ENCODE results near the gene EDC4.
"Not testable (repeated sequence)": the region's sequence is repeated elsewhere in the genome, so short reads cannot be mapped to it uniquely, and the experiment has no call there.

The EDC4 gene

DNA sequence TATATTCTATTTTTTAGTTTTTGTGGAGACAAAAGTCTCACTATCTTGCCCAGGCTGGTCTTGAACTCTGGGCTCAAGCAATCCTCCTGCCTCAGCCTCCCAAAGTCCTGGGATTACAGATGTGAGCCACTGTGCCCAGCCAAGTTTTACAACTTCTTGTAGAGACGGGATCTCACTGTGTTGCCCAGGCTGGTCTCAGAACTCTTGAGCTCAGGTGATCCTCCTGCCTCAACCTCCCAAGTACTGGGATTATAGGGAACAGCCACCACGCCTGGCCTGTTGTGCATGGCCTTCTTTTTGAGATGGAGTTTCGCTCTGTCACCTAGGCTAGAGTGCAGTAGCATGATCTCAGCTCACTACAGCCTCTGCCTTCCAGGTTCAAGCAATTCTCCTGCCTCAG lies 19.2 kb upstream of the EDC4 start:
- DNase-seq (ENCODE audit: low spot score), result no peak

DNA sequence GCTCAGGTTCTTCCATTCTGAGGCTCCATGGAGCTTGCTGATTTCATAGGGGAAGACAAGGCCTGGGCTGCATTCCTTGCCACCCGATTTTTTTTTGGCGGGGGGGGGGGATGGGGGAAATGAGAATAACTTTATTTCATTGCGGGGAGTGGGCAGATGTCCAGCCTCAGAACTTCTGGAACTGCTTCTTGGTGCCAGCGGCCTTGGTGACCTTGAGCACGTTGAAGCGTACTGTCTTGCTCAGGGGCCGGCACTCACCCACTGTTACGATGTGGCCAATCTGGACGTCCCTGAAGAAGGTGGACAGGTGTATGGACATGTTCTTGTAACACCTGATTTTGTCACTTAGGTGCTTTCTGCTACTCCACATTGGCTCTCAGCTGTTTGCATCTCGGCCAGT lies 17.1 kb upstream of the EDC4 start:
- no peak for DNase-seq (ENCODE audit: low spot score)

DNA sequence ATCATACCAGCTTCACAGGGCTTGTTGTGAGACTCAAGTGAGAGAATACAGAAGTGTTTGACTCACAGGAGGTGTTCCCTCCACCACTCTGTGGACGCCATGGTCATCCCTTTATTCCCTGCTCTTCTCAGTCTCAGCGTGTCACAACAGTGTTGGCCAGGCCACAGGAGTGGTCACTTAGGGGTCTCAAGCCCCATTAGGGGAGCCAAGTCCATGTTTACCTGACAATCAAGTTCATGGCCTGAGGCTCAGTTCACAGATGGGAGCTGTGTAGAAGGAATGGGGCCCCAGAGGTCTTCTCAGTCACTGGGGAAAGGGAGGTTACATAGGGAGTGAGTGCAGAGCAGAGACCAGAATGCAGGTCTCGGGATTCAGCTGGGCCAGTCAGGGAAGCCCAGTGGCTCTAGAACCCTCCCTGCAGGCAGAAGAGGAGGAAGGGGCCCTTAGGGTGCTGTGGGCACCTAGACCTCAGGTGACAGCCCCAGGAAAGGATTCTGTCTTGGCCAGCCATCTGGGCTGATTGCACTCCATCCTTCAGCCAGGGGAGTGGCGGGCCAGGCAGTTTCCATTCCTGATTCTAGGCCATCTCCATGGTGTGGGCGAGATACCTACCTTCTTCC lies 15.8 kb upstream of the EDC4 start:
- no peak for DNase-seq (ENCODE audit: low spot score)

DNA sequence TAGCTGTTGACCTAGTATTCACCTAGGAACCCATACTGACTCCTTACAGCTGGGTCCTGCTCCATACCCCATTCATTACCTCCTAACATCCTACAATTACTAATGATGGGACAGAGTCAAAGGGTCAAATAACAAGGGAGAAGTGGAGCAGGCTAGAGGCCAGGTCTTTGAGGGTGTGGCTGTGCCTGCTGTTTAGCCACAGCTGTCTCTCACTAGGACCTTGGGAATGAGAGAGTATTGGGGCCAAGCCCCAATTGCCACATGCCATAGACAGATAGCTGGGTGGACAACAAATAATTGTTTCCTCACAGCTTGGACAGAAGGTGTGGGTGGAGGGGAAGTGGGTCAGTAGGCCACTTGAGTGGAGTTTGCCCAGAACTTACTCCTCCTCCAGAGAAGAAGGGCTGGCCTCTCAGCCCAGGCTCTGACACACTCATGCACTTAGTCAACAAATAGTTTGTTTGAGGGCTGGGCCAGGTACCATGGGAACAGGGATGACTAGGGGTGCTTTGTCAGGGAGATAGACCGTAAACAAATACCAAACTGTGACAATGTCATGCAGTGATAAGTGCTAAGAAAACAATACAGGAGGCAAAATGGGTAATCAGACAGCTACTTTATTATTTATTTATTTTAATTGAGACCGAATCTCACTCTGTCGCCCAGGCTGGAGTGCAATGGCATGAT lies 15.2 kb upstream of the EDC4 start:
- no peak for DNase-seq (ENCODE audit: low spot score)

DNA sequence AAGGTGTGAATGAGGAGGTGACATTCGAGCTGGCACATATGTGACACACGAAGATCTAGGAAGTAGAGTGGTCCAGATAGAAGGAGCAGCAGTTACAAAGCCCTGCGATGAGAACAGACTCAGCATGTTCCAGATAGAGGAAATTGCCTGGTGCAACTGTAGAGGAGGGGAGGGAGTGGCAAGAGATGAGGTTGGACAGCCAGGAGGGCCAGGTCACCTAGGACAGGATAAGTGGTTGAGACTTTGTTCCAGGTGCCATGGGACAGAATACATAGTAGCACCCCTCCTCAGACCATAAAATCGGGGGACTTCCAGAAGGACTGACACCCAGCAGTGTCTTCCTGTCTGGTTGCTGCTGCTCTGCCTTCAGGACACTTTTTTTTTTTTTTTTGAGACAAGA lies 14.4 kb upstream of the EDC4 start:
- no peak for DNase-seq (ENCODE audit: low spot score)

DNA sequence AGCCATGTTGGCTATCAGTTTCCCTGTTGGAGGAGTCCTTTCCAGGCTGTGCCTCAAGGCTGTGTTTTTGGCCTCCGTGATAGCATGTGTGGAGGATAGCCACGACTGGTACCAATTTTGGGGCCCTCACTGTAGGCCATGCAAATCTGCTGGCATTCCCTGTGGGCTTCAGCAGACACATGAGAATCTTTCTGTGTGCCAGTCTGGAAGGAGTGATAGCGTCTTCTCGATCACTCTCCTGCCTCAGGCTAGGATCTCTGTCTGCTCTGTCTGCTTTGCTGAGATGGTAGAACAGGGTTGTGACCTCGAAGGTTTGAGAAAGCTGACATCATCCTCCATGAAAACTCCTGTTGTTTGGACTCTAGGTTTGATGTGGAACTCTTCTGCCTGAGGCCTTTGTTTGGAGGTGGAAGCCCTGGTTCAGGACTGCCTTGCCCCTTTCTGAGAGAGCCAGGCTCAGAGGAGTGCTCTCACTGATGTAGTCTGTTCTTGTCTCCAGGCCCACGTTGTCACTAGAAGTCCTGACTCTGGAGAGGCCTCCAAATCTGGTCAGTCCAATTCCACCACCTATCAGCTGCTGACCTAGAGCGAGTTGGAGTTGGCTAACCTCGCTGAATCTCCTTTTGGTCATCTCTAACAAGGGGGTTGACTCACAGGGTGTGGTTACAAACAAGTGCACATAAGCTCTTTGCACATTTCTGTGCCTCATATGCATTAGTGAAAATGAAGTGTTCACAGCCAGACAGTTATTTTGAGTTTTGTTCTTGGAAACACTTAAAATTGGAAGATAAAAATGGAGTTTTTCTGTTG lies 12.1 kb upstream of the EDC4 start:
- no peak for DNase-seq (ENCODE audit: low spot score)

DNA sequence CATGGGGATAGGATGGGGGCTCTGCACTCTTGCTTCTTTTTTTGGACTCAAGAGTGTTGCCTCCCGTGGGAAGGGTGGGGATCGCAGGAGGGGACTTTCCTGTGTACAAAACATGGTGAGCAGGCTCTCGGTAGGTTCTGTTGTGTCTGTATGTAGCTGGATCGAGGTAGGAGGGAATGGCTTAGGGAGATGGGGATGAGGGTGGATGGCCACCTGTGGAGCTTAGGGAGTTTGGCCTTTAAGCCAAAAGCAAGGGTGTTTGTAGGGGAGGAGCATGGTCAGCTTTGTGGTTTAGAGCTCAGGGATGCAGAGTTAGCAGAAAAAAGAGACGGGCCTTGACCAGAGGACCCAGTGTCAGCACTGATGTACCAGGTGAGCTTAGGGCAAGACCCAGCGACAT lies 11.0 kb upstream of the EDC4 start:
- no peak for DNase-seq (ENCODE audit: low spot score)

DNA sequence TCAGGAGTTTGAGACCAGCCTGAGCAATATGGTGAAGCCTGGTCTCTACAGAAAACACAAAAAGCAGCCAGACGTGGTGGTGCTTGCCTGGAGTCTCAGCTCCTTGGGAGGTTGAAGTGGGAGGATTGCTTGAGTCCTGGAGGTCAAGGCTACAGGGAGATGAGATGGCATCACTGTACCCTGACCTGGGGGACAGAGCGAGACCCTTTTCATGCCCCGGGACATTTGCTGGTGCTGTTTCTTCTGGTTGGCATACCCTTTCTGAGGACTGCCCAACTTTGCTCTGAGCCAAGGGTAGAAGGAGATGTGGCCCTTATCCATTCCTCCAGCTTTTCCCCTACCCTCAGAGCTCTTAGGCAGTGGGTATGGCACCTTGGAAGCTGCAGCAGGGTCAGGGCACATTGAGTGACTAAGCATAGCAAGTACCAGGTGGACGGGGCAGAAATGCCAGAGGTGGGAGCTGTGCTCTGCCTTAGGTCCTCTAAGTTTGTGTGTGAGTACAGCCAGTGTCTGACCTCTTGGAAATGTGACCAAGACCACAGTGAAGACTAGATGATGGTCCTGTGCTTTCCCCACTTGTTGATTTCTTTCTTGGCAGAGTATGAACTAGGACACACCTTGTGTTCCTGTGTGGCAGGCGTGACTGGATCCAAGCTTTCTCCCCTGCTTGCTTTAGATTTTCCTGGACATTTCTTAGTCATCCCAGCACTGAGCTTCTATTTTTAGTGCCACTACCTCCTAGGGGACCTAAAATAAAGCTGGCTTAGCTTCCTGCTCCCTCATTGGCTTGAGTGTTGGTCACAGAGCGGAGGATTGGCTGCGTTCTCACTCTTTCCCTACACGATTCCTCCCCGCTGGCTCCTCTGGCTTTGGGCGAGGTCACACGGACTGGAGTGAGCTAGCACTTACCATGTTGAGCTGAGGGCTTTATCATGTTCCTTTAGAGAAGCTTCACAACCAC lies 9.9 kb upstream of the EDC4 start:
- peak; percentile 96 for DNase-seq (ENCODE audit: low spot score)

DNA sequence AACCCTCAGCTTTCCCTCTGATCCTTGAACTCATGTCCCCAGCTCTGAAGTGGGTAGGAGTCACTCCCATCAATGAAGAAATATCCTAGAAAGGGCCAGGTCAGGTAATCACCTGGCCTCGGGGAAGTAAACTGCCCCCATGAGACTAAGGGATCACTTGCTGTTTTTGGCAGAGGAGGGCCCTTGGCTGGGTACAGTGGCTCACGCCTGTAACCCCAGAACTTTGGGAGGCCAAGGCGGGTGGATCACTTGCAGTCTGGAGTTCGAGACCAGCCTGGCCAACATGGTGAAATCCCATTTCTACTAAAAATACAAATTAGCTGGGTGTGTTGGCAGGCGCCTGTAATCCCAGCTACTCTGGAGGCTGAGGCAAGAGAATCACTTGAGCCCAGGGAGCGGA lies 8.8 kb upstream of the EDC4 start:
- not testable (repeated sequence) for DNase-seq (ENCODE audit: low spot score)

DNA sequence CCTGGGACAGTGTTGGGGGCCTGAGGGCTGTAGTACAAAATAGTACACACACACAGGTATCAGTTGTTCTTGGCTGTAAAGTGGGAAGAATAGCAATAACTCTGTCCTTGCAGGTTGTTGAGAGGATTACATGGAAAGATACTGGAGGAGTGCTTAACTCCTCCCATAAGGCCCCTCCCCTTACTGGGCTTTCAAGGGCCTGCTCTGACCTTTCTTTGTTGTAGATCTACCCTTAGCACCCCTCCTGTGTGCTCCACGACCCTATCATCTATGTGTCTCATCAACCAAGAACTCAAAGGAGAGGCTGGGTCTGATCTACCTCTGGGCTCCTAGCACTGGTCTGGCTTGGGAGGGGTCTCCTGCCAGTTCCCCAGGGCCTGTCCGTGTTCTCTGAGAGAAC lies 8.3 kb upstream of the EDC4 start:
- DNase-seq (ENCODE audit: low spot score), result no peak

DNA sequence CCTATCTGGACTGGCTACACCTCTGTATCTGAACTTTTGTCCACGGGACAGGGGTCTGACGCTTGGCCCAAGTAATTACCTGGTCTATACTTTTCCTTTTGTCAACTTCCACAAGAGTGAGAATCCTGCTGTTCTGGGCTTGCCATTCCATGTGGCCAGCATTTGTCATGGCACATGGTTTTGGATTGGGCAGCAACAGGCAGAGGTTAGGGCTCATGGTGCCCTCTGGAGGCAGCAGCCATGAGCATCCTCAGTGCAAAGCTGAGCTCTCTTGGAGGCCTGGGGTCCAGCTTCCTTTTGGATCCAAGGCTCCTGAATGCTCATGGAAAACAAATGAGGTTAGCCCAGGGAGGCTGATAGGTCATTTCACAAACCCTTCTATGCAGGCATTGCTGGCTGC lies 7.5 kb upstream of the EDC4 start:
- DNase-seq (ENCODE audit: low spot score), result peak; percentile 31

DNA sequence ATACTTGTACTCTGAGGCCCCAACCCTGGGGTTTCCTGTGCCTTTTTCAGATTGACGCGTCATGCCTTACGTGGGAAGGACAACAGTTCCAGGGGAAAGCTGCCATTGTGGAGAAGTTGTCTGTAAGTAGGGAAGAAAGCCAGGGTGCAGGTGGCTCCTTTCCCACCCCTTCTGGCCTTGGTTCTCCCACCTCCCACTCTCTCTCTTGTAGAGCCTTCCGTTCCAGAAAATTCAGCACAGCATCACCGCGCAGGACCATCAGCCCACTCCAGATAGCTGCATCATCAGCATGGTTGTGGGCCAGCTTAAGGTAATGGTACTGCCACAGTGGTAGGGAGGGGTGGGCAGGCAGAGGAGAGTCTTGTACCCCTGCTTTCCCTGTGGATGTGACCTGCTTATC lies 4.6 kb upstream of the EDC4 start:
- no peak for DNase-seq (ENCODE audit: low spot score)

DNA sequence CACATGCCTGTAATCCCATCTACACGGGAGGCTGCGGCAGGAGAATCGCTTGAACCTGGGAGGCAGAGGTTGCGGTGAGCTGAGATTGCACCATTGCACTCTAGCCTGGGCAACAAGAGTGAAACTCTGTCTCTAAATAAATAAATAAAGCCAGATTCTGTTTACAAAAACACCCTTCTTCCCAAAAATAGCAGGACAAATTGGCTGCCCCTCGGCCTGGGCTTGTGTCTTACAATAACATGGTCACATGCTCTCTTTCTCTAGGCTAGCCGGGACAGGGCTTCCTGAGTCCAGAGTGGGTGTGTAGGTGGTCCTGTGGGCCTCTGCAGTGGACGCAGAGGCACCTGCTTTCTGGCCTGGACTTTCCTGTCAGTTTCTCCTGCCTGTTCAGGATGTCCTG lies 3.2 kb upstream of the EDC4 start:
- no peak for DNase-seq (ENCODE audit: low spot score)

DNA sequence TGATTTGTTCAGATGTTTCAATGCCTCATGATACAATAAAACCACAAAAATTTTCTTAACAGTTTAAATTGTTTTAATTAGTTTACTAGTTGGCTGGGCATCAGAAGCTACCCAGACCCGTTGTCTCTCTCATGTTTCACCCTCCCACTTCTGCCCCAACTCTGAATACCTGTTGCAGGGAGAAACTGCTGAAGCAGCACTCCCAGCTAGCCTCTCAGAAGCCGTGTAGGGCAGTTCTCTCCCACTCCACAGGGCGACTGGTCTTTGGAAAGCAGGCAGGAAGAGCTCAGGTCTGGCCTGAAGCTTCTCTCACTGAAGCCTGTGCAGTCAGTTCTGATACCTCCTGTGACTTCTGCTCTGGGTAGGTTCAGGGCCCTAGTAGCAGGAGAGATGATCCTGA lies 1.6 kb upstream of the EDC4 start:
- peak; percentile 28 for DNase-seq (ENCODE audit: low spot score)

DNA sequence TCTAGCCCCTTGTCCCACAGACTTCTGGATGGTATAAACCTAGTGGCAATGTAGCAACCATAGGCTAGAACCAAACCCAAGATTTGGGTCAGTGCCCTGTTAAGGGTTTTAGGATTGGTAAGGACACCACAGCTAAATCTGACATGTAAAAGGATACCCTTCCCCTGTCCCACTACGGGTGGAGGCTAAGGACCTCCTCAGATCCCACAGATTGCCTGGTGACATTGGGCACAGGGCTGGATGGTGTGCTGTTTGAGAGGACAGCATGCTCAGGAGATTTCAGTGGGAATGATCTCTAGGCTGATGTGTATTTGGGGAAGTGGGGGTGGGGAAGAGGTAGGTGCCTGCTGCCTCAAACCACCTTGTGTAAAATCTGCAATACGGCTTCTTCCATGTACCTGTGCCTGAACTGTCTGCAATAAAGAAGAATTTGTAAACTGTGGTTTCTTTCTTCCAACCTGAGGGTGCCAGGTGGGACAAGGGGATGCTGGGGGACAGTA lies 671 bp upstream of the EDC4 start:
- DNase-seq (ENCODE audit: low spot score), result no peak

DNA sequence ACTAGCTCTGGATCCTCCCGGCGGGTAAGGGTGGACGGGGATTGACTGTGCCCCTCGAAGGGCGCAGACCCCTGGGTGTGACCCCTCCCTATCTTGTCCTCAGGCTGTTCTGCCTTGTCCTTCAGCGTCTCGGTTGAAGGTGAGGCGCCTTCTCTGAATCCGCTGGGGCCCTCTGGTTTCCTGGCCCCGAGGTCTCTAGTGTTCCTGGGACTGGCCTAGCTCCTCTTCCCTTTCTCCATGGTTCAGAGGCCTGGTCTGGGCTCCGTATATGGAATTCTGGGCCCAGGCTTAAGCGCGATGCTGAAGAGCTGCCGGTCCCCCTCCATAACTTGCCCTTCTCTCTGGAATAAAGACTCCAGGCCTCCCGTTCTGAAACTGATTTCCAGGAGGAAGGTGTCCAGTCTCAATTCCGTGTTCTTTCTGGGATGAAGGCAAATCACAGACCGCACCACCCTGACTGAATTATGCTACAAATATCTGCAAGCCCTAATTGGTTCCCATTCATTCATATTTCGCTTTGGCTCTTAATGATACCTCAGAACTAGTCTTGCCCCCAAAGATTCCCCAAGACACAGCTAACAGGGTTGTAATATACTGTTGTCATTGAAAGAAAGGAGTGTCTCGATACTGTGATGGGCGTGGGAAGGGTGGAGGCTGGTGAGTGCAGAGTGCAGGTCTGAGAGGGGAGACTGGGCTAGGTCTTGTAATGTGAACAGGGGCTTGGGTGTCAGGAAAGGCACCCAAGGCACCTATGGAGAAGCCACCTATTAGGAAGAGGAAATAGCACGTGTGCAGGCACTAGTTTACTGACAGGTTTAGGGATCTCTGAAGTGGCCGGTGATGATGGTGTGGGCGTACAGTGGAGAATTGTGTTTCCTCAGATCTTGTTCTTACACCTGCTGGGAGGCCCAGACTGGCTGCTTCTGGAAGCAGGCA lies 851 bp downstream of the EDC4 start:
- no peak for DNase-seq (ENCODE audit: low spot score)

DNA sequence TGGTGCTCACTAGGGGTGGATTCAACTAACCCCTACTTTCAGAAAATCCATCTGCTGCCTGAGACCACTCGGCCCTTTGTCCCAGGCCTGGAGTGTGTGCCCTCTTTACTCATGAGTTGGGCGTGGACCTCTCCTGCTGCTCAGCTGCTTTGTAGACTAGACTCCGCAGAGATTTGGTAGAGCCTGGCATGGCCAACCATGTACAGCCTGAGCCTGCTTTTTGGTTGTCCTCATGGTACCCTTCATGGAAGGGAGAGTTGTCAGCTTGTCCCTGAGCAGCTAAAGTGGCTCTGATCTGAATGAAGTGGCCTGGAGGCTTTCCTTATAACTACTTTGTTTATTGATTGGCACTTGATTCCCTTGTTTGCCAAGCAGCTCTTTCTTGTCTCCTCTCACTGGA lies 1.5 kb downstream of the EDC4 start:
- no peak for DNase-seq (ENCODE audit: low spot score)

DNA sequence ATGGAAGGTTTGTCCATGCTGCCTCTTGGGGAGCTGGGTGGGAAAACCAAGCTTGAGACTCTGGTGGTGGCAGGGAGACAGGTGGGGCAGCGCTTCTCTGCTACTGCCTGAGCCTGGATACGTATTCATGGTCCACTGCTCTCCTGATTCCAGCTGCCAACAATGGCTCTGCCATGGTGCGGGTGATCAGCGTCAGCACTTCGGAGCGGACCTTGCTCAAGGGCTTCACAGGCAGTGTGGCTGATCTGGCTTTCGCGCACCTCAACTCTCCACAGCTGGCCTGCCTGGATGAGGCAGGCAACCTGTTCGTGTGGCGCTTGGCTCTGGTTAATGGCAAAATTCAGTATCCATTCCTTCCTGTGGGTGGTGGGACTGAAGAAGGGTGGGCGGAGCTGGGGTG lies 4.2 kb downstream of the EDC4 start:
- DNase-seq (ENCODE audit: low spot score), result no peak

DNA sequence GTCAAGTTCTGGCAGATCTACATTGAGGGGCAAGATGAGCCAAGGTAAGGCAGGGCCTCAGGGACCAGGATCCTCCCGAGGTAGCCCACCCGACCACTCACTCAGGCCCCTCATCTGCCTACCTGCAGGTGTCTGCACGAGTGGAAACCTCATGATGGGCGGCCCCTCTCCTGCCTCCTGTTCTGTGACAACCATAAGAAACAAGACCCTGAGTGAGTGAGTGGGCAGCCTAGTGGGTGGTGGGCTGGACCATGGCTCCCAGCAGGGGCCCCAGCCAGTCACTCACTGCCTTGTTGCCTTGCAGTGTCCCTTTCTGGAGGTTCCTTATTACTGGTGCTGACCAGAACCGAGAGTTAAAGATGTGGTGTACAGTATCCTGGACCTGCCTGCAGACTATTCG lies 5.4 kb downstream of the EDC4 start:
- no peak for DNase-seq (ENCODE audit: low spot score)

DNA sequence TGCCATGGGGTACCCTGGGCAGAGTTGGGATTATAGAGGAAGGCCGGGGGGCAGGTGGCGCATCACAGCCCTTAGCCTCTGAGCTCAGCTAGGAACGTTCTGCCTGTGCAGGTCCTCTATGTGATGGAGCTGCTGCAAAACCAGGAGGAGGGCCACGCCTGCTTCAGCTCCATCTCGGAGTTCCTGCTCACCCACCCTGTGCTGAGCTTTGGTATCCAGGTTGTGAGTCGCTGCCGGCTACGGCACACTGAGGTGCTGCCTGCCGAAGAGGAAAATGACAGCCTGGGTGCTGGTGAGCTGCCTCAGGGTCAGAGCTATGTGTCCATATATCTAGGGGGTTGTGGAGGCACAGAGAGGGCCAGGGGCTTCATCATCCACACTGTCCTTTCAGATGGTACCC lies 6.0 kb downstream of the EDC4 start:
- DNase-seq (ENCODE audit: low spot score), result no peak

DNA sequence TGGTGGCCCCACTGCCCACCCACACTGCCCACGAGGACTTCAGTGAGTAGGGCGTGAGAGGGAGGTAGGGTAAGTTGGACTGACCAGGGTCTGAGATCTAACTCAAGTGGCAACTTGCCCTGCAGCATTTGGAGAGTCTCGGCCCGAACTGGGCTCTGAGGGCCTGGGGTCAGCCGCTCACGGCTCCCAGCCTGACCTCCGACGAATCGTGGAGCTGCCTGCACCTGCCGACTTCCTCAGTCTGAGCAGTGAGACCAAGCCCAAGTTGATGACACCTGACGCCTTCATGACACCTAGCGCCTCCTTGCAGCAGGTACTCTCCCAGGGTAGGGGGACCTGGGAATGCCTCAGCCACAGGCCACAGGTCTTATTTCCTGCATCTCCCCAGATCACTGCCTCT lies 6.6 kb downstream of the EDC4 start:
- DNase-seq (ENCODE audit: low spot score), result no peak

Data from cerebellar cortex (tissue), 1 donor.